Panc1 (cell line): ENCODE data around the gene NPAS3. TPM values are rescaled to one million over a fixed set of nuclear protein-coding genes. Genes with fewer than 3 reads are reported as not detected.

Experiments
- ATAC-seq: fragments of 200-7000 bp; cut with Tn5 transposase; 2 replicates; pipeline ENCODE4 v1.9.1; 2020; ENCODE audit warnings: mild to moderate bottlenecking, moderate library complexity
- BruUV-seq: library from RNA; stranded (reverse); fragments of 400-500 nt; replicated peaks from 2 replicates; lab custom pipeline; 2021; lab: Mats Ljungman, UMichigan
- CTCF ChIA-PET: fragments of 300-600 bp; sonication (Branson Sonifier 250); formaldehyde crosslinking; loops from one replicate; lab custom pipeline; 2022; ENCODE audit warnings: antibody characterized with exemption; lab: Charles Lee
- POLR2A ChIA-PET: fragments of 300-600 bp; sonication (Branson Sonifier 250); formaldehyde crosslinking; loops from one replicate; lab custom pipeline; 2022; ENCODE audit warnings: antibody characterized with exemption; lab: Charles Lee
- DNase-seq: peaks from one replicate; pipeline ENCODE4 v3.0.0-alpha.2; 2010; ENCODE audit warnings: low read depth, low spot score
- H3K27ac ChIP-seq: 2 replicates; pipeline ENCODE4 v1.5.1; 2011; ENCODE audit warnings: mild to moderate bottlenecking, low read length, inconsistent platforms
- H3K27me3 ChIP-seq: fragments of 200-500 bp; sonication (Bioruptor generic); 2 replicates; pipeline ENCODE4 v1.6.0; 2014; ENCODE audit warnings: low read length, inconsistent platforms; ENCODE audit not compliant: control insufficient read depth, insufficient read depth
- H3K36me3 ChIP-seq: fragments of 200-500 bp; sonication (Bioruptor generic); 2 replicates; pipeline ENCODE4 v1.5.1; 2014; ENCODE audit warnings: inconsistent platforms, mild to moderate bottlenecking, low read length, moderate library complexity; ENCODE audit not compliant: control insufficient read depth, insufficient read depth
- H3K4me1 ChIP-seq: 2 replicates; pipeline ENCODE4 v1.5.1; 2011; ENCODE audit warnings: inconsistent platforms, mild to moderate bottlenecking, low read length, moderate library complexity; ENCODE audit not compliant: control insufficient read depth, insufficient read depth
- H3K4me3 ChIP-seq, 2 experiments: 2 replicates each; pipeline ENCODE4 v1.5.1; 2011 to 2012; ENCODE audit warnings: low read depth in 2 of 2, low read length in 2 of 2, mild to moderate bottlenecking in 2 of 2, inconsistent platforms in 1 of 2, moderate library complexity in 1 of 2
- H3K9me3 ChIP-seq: fragments of 200-500 bp; sonication (Bioruptor generic); 2 replicates; pipeline ENCODE4 v1.5.1; 2014; ENCODE audit warnings: low read depth, mild to moderate bottlenecking, inconsistent platforms, low read length, moderate library complexity; ENCODE audit not compliant: control insufficient read depth, insufficient read depth
- POLR2AphosphoS5 ChIP-seq: IDR thresholded peaks from 2 replicates; pipeline ENCODE4 v1.6.1; 2012; ENCODE audit warnings: mild to moderate bottlenecking, low read depth, low read length, moderate library complexity
- REST ChIP-seq, 2 experiments: IDR thresholded peaks; 2 replicates each; pipeline ENCODE4 v1.6.1; 2011 to 2012; ENCODE audit warnings: low read depth in 2 of 2, control low read depth in 1 of 2, low read length in 1 of 2, mild to moderate bottlenecking in 1 of 2, moderate library complexity in 1 of 2; ENCODE audit not compliant: insufficient read depth in 1 of 2
- SIN3A ChIP-seq: IDR thresholded peaks from 2 replicates; pipeline ENCODE4 v1.6.1; 2012; ENCODE audit warnings: low read depth, mild to moderate bottlenecking, low read length, moderate library complexity, borderline replicate concordance; ENCODE audit not compliant: insufficient read depth
- TCF7L2 ChIP-seq: IDR thresholded peaks from 2 replicates; pipeline ENCODE4 v1.6.1; 2011; ENCODE audit warnings: mild to moderate bottlenecking, low read depth, low read length, inconsistent platforms
- in situ Hi-C: cut with HindIII; loops from 2 replicates; pipeline ENCODE4 v1.10.0; 2016; ENCODE audit warnings: low sequenced_read_pairs, low pct_unique_long_range_greater_than_20kb
- intact Hi-C: fragments of 100-400 bp; cut with micrococcal nuclease; formaldehyde crosslinking; loops from one replicate; pipeline ENCODE4 v1.10.0; 2022; ENCODE audit not compliant: unreplicated experiment
- total RNA-seq: library from RNA; stranded (reverse); gene quantifications from one replicate; pipeline ENCODE4 v1.2.1, GENCODE V29; 2021; ENCODE audit not compliant: unreplicated experiment
- TF ChIP-seq, protein P1 (sequence below): fragments of 450-650 bp; IDR thresholded peaks from 2 replicates; pipeline ENCODE4 v1.5.1; 2017; ENCODE audit warnings: mild to moderate bottlenecking

The NPAS3 gene
- total RNA-seq, 1 experiment from 2014 or later, result 0.23 TPM

GRCh38 chr14:33454707-33455106 lies 516.0 kb downstream of the NPAS3 start:
- Histone ChIP-seq H3K4me3 (no peak overlapping the region), H3K27me3 (no peaks in the 10 kb centered on the region), H3K36me3 (no peaks in the 10 kb centered on the region), H3K4me1 (no peaks in the 10 kb centered on the region), H3K27ac (no peak overlapping the region), H3K9me3 (no peaks in the 10 kb centered on the region)
- ChIA-PET POLR2A (no interaction called here), CTCF (no interaction called here)
- BruUV-seq, result no TSS peak
- ATAC-seq (no peak), DNase-seq (no peak)
- intact Hi-C loops (no loop called here), in situ Hi-C loops (no loop called here)
- TF ChIP-seq SIN3A, result no peak
- TF ChIP-seq, protein P1, sequence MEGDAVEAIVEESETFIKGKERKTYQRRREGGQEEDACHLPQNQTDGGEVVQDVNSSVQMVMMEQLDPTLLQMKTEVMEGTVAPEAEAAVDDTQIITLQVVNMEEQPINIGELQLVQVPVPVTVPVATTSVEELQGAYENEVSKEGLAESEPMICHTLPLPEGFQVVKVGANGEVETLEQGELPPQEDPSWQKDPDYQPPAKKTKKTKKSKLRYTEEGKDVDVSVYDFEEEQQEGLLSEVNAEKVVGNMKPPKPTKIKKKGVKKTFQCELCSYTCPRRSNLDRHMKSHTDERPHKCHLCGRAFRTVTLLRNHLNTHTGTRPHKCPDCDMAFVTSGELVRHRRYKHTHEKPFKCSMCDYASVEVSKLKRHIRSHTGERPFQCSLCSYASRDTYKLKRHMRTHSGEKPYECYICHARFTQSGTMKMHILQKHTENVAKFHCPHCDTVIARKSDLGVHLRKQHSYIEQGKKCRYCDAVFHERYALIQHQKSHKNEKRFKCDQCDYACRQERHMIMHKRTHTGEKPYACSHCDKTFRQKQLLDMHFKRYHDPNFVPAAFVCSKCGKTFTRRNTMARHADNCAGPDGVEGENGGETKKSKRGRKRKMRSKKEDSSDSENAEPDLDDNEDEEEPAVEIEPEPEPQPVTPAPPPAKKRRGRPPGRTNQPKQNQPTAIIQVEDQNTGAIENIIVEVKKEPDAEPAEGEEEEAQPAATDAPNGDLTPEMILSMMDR, result no peak
- no peak for TF ChIP-seq TCF7L2
- no peak for TF ChIP-seq POLR2AphosphoS5
- TF ChIP-seq REST (IDR thresholded peaks at IDR 0.05; ENCODE audit: insufficient read depth in 1 of 2, low read depth in 2 of 2, low read length in 1 of 2), result no peak

- intact Hi-C loops, result no loop called here
- CTCF ChIA-PET, result no interaction called here
- no peak for TF ChIP-seq REST (IDR thresholded peaks at IDR 0.05; ENCODE audit: insufficient read depth in 1 of 2, low read depth in 2 of 2, low read length in 1 of 2)
- TF ChIP-seq SIN3A, result no peak
- TF ChIP-seq POLR2AphosphoS5, result no peak
- TF ChIP-seq, protein P1, result no peak
- no peak for TF ChIP-seq TCF7L2
- no TSS peak for BruUV-seq
- Histone ChIP-seq H3K9me3 (no peaks in the 10 kb centered on the region), H3K27me3 (no peaks in the 10 kb centered on the region), H3K4me3 (no peak overlapping the region), H3K4me1 (no peaks in the 10 kb centered on the region), H3K36me3 (no peaks in the 10 kb centered on the region), H3K27ac (no peak overlapping the region)
- in situ Hi-C loops, result no loop called here
- DNase-seq (no peak), ATAC-seq (no peak)
- POLR2A ChIA-PET, result no interaction called here
These were observed 517.1 kb downstream of the NPAS3 start for GRCh38 chr14:33455654-33456345.
